Peyer's patch (tissue), 4 donors: Measurements from ENCODE around the gene PIMREG.

Experiments
- CTCF ChIP-seq, 6 experiments: fragments of 450-650 bp in 4 of 6; fragments of 200-600 bp in 2 of 6; sonication (generic) in 1 of 6; IDR thresholded peaks; one replicate each; pipeline ENCODE4 v1.5.1; 2017 to 2019; ENCODE audit warnings: antibody characterized with exemption in 6 of 6, mild to moderate bottlenecking in 3 of 6, moderate library complexity in 1 of 6
- POLR2A ChIP-seq, 2 donors: fragments of 450-650 bp; IDR thresholded peaks; one replicate each; pipeline ENCODE4 v1.5.1; 2017; ENCODE audit warnings: antibody characterized with exemption in 2 of 2, mild to moderate bottlenecking in 2 of 2, moderate library complexity in 2 of 2

- TF ChIP-seq CTCF (IDR thresholded peaks at IDR 0.05): no peak
- TF ChIP-seq POLR2A (IDR thresholded peaks at IDR 0.05): no peak
These were observed 17.0 kb downstream of the PIMREG start for GRCh38 chr17:6461246-6461645.
